Suprapubic skin (tissue), 4 donors: ENCODE measurements around the gene SHOC1. TPM values are rescaled to one million over a fixed set of nuclear protein-coding genes. Genes with fewer than 3 reads are reported as not detected.
A peak's percentile ranks its signal among the peaks of the same experiment; 100 is the strongest.
"Not testable (repeated sequence)": the region's sequence is repeated elsewhere in the genome, so short reads cannot be mapped to it uniquely, and the experiment has no call there.

ENCODE experiments used
- DNase-seq, 2 donors: peaks; one replicate each; pipeline ENCODE4 v3.0.0-alpha.2; 2019; ENCODE audit warnings: low spot score in 2 of 2
- H3K27ac ChIP-seq: fragments of 200-600 bp; sonication (generic); one replicate; pipeline ENCODE4 v1.5.1; 2019
- H3K27me3 ChIP-seq: fragments of 200-600 bp; sonication (generic); one replicate; pipeline ENCODE4 v1.5.1; 2019
- H3K36me3 ChIP-seq: fragments of 200-600 bp; sonication (generic); one replicate; pipeline ENCODE4 v1.5.1; 2019
- H3K4me1 ChIP-seq: fragments of 200-600 bp; sonication (generic); one replicate; pipeline ENCODE4 v1.5.1; 2019
- H3K4me3 ChIP-seq: fragments of 200-600 bp; sonication (generic); one replicate; pipeline ENCODE4 v1.5.1; 2019; ENCODE audit warnings: mild to moderate bottlenecking
- H3K9me3 ChIP-seq: fragments of 200-600 bp; sonication (generic); one replicate; pipeline ENCODE4 v1.5.1; 2019
- CTCF ChIP-seq, 2 donors: fragments of 200-600 bp in 1 of 2; fragments of 450-650 bp in 1 of 2; sonication (generic) in 1 of 2; IDR thresholded peaks; one replicate each; pipeline ENCODE4 v1.5.1; 2016 to 2019; ENCODE audit warnings: antibody characterized with exemption in 2 of 2, mild to moderate bottlenecking in 1 of 2, moderate library complexity in 1 of 2
- EP300 ChIP-seq: sonication (generic); formaldehyde crosslinking; IDR thresholded peaks from one replicate; pipeline ENCODE4 v1.6.1; 2017; ENCODE audit warnings: antibody characterized with exemption
- POLR2A ChIP-seq, 2 donors: fragments of 450-650 bp; IDR thresholded peaks; one replicate each; pipeline ENCODE4 v1.6.1; 2017; ENCODE audit warnings: antibody characterized with exemption in 2 of 2, mild to moderate bottlenecking in 2 of 2, moderate library complexity in 2 of 2
- POLR2AphosphoS5 ChIP-seq, 3 donors: sonication (generic); formaldehyde crosslinking; IDR thresholded peaks; one replicate each; pipeline ENCODE4 v1.6.1; 2017; ENCODE audit warnings: antibody characterized with exemption in 3 of 3
- WGBS: methylation state at CpG from one replicate; pipeline ENCODE4 v1.1.5; 2018; 5-methylcytosine and 5-hydroxymethylcytosine counted together
- total RNA-seq, 4 donors: library from RNA; depleted of rRNA; stranded (reverse); fragments of >200 nt; gene quantifications; one replicate each; pipeline ENCODE4 v1.1.0, GENCODE V29; 2016

SHOC1 gene
- total RNA-seq, 4 donors from 2014 or later, result 0.56 to 1.2 (median 0.98) TPM

GRCh38 chr9:111815285-111816070 lies 20.7 kb upstream of the SHOC1 start:
- no peak overlapping the region for H3K27ac ChIP-seq
- TF ChIP-seq POLR2A (IDR thresholded peaks at IDR 0.05) (no peak), CTCF (IDR thresholded peaks at IDR 0.05) (no peak), EP300 (no peak), POLR2AphosphoS5 (IDR thresholded peaks at IDR 0.05) (no peak)
- WGBS, result 73% methylated on average over 7 of the region's 7 CpGs
- no peaks in the 10 kb centered on the region for H3K9me3 ChIP-seq
- H3K27me3 ChIP-seq, result no peaks in the 10 kb centered on the region
- no peak for DNase-seq
- no peaks in the 10 kb centered on the region for H3K36me3 ChIP-seq
- no peaks in the 10 kb centered on the region for H3K4me1 ChIP-seq
- H3K4me3 ChIP-seq, result no peak overlapping the region

- DNase-seq, result no peak
- H3K4me3 ChIP-seq, result no peak overlapping the region
- H3K9me3 ChIP-seq, result no peaks in the 10 kb centered on the region
- no peaks in the 10 kb centered on the region for H3K36me3 ChIP-seq
- no peaks in the 10 kb centered on the region for H3K4me1 ChIP-seq
- WGBS, result 82% methylated on average over 3 of the region's 3 CpGs
- no peak overlapping the region for H3K27ac ChIP-seq
- H3K27me3 ChIP-seq, result no peaks in the 10 kb centered on the region
- no peak for TF ChIP-seq POLR2AphosphoS5 (IDR thresholded peaks at IDR 0.05)
- no peak for TF ChIP-seq CTCF (IDR thresholded peaks at IDR 0.05)
- TF ChIP-seq POLR2A (IDR thresholded peaks at IDR 0.05), result no peak
- TF ChIP-seq EP300, result no peak
These were observed 17.6 kb upstream of the SHOC1 start for GRCh38 chr9:111812337-111812736.

GRCh38 chr9:111810908-111811307 lies 16.2 kb upstream of the SHOC1 start:
- no peaks in the 10 kb centered on the region for H3K36me3 ChIP-seq

GRCh38 chr9:111810415-111810814 lies 15.7 kb upstream of the SHOC1 start:
- not testable (repeated sequence) for H3K27me3 ChIP-seq, H3K27ac ChIP-seq, H3K4me3 ChIP-seq, H3K36me3 ChIP-seq, H3K4me1 ChIP-seq, DNase-seq, H3K9me3 ChIP-seq
- 88% methylated on average over 2 of the region's 2 CpGs for WGBS

More at GRCh38 chr9:111810908-111811307, 16.2 kb upstream of the SHOC1 start:
- H3K4me3 ChIP-seq, result no peak overlapping the region
- DNase-seq, result no peak
- 92% methylated on average over 4 of the region's 4 CpGs for WGBS
- no peaks in the 10 kb centered on the region for H3K9me3 ChIP-seq
- no peaks in the 10 kb centered on the region for H3K27me3 ChIP-seq
- H3K4me1 ChIP-seq, result peaks cover 4% of the 10 kb centered on the region
- TF ChIP-seq CTCF (IDR thresholded peaks at IDR 0.05) (no peak), EP300 (no peak), POLR2AphosphoS5 (IDR thresholded peaks at IDR 0.05) (no peak), POLR2A (IDR thresholded peaks at IDR 0.05) (no peak)
- H3K27ac ChIP-seq, result no peak overlapping the region

GRCh38 chr9:111807197-111807596 lies 12.5 kb upstream of the SHOC1 start:
- H3K4me1 ChIP-seq, result peaks cover 10% of the 10 kb centered on the region
- TF ChIP-seq POLR2AphosphoS5 (IDR thresholded peaks at IDR 0.05) (no peak), CTCF (IDR thresholded peaks at IDR 0.05) (no peak), POLR2A (IDR thresholded peaks at IDR 0.05) (no peak), EP300 (no peak)

More at GRCh38 chr9:111807197-111807596, 12.5 kb upstream of the SHOC1 start:
- no peak for DNase-seq
- WGBS, result 63% methylated on average over 1 of the region's 1 CpG
- no peaks in the 10 kb centered on the region for H3K36me3 ChIP-seq
- H3K9me3 ChIP-seq, result no peaks in the 10 kb centered on the region
- peak overlapping the region; percentile 70 for H3K27ac ChIP-seq
- no peak overlapping the region for H3K4me3 ChIP-seq
- H3K27me3 ChIP-seq, result no peaks in the 10 kb centered on the region
